Measurements from ENCODE around the gene UIMC1.
"Not testable (repeated sequence)": the region's sequence is repeated elsewhere in the genome, so short reads cannot be mapped to it uniquely, and the experiment has no call there.

The UIMC1 gene

GRCh38 chr5:177005619-177006264 lies 837 bp downstream of the UIMC1 start:
- no peak for DNase-seq (ENCODE audit: low read depth)

- no peak for DNase-seq (ENCODE audit: low read depth)
Observed at GRCh38 chr5:177004961-177005360, 1.6 kb downstream of the UIMC1 start.

- DNase-seq (ENCODE audit: low read depth): no peak
Observed at GRCh38 chr5:177003649-177004048, 2.9 kb downstream of the UIMC1 start.

GRCh38 chr5:176999526-176999925 lies 7.1 kb downstream of the UIMC1 start:
- not testable (repeated sequence) for DNase-seq (ENCODE audit: low read depth)

GRCh38 chr5:176998828-176999227 lies 7.8 kb downstream of the UIMC1 start:
- DNase-seq (ENCODE audit: low read depth): no peak

GRCh38 chr5:176996780-176997179 lies 9.8 kb downstream of the UIMC1 start:
- DNase-seq (ENCODE audit: low read depth): no peak

- DNase-seq (ENCODE audit: low read depth): peak; percentile 78
Observed at GRCh38 chr5:176995896-176996767, 10.4 kb downstream of the UIMC1 start.

- no peak for DNase-seq (ENCODE audit: low read depth)
Observed at GRCh38 chr5:176995122-176995490, 11.5 kb downstream of the UIMC1 start.

GRCh38 chr5:176994460-176995121 lies 12.0 kb downstream of the UIMC1 start:
- no peak for DNase-seq (ENCODE audit: low read depth)

- DNase-seq (ENCODE audit: low read depth): not testable (repeated sequence)
Observed at GRCh38 chr5:176993081-176993480, 13.5 kb downstream of the UIMC1 start.

- DNase-seq (ENCODE audit: low read depth): no peak
Observed at GRCh38 chr5:176987583-176987982, 19.0 kb downstream of the UIMC1 start.

GRCh38 chr5:176986280-176986679 lies 20.3 kb downstream of the UIMC1 start:
- no peak for DNase-seq (ENCODE audit: low read depth)

GRCh38 chr5:176985516-176985915 lies 21.1 kb downstream of the UIMC1 start:
- no peak for DNase-seq (ENCODE audit: low read depth)

- not testable (repeated sequence) for DNase-seq (ENCODE audit: low read depth)
Observed at GRCh38 chr5:176984176-176984575, 22.4 kb downstream of the UIMC1 start.

- not testable (repeated sequence) for DNase-seq (ENCODE audit: low read depth)
Observed at GRCh38 chr5:176983593-176983992, 23.0 kb downstream of the UIMC1 start.

- not testable (repeated sequence) for DNase-seq (ENCODE audit: low read depth)
Observed at GRCh38 chr5:176983112-176983511, 23.5 kb downstream of the UIMC1 start.

- no peak for DNase-seq (ENCODE audit: low read depth)
Observed at GRCh38 chr5:176980818-176981217, 25.8 kb downstream of the UIMC1 start.

GRCh38 chr5:176979669-176980068 lies 26.9 kb downstream of the UIMC1 start:
- no peak for DNase-seq (ENCODE audit: low read depth)

GRCh38 chr5:176965633-176966032 lies 40.9 kb downstream of the UIMC1 start:
- no peak for DNase-seq (ENCODE audit: low read depth)

GRCh38 chr5:176959051-176959450 lies 47.5 kb downstream of the UIMC1 start:
- no peak for DNase-seq (ENCODE audit: low read depth)

GRCh38 chr5:176956756-176957155 lies 49.8 kb downstream of the UIMC1 start:
- no peak for DNase-seq (ENCODE audit: low read depth)

GRCh38 chr5:176955895-176956294 lies 50.7 kb downstream of the UIMC1 start:
- no peak for DNase-seq (ENCODE audit: low read depth)

GRCh38 chr5:176954050-176954449 lies 52.5 kb downstream of the UIMC1 start:
- DNase-seq (ENCODE audit: low read depth): no peak
